Measurements from ENCODE around the gene ABCA5.

The ABCA5 gene

GRCh38 chr17:69327060-69327831 lies at the start of gene ABCA5:
Gene ABCA5, minus strand, starts transcription at chr17:69327133. Its CDS starts 12,718 bp downstream, at chr17:69314415.
- DNase-seq (ENCODE audit: low spot score): peak; percentile 93

- no peak for DNase-seq (ENCODE audit: low spot score)
Observed at GRCh38 chr17:69375229-69375628, 48.3 kb upstream of the ABCA5 start.

GRCh38 chr17:69373069-69373468 lies 46.1 kb upstream of the ABCA5 start:
- DNase-seq (ENCODE audit: low spot score): no peak

GRCh38 chr17:69367298-69367697 lies 40.4 kb upstream of the ABCA5 start:
- DNase-seq (ENCODE audit: low spot score): no peak

GRCh38 chr17:69363488-69364210 lies 36.7 kb upstream of the ABCA5 start:
- no peak for DNase-seq (ENCODE audit: low spot score)

- no peak for DNase-seq (ENCODE audit: low spot score)
Observed at GRCh38 chr17:69361156-69361555, 34.2 kb upstream of the ABCA5 start.

GRCh38 chr17:69358688-69359596 lies 32.0 kb upstream of the ABCA5 start:
- no peak for DNase-seq (ENCODE audit: low spot score)

- DNase-seq (ENCODE audit: low spot score): no peak
Observed at GRCh38 chr17:69357701-69358100, 30.8 kb upstream of the ABCA5 start.

GRCh38 chr17:69356625-69357024 lies 29.7 kb upstream of the ABCA5 start:
- no peak for DNase-seq (ENCODE audit: low spot score)

GRCh38 chr17:69350911-69351310 lies 24.0 kb upstream of the ABCA5 start:
- DNase-seq (ENCODE audit: low spot score): no peak

GRCh38 chr17:69348429-69348828 lies 21.5 kb upstream of the ABCA5 start:
- DNase-seq (ENCODE audit: low spot score): no peak

GRCh38 chr17:69346766-69347165 lies 19.8 kb upstream of the ABCA5 start:
- no peak for DNase-seq (ENCODE audit: low spot score)

- no peak for DNase-seq (ENCODE audit: low spot score)
Observed at GRCh38 chr17:69344939-69345338, 18.0 kb upstream of the ABCA5 start.

- no peak for DNase-seq (ENCODE audit: low spot score)
Observed at GRCh38 chr17:69342896-69343644, 16.1 kb upstream of the ABCA5 start.

- DNase-seq (ENCODE audit: low spot score): no peak
Observed at GRCh38 chr17:69339937-69340336, 13.0 kb upstream of the ABCA5 start.

GRCh38 chr17:69336996-69337395 lies 10.1 kb upstream of the ABCA5 start:
- DNase-seq (ENCODE audit: low spot score): no peak

GRCh38 chr17:69336580-69336979 lies 9.6 kb upstream of the ABCA5 start:
- no peak for DNase-seq (ENCODE audit: low spot score)

GRCh38 chr17:69335058-69335457 lies 8.1 kb upstream of the ABCA5 start:
- DNase-seq (ENCODE audit: low spot score): peak; percentile 40

GRCh38 chr17:69333561-69333960 lies 6.6 kb upstream of the ABCA5 start:
- DNase-seq (ENCODE audit: low spot score): no peak

- DNase-seq (ENCODE audit: low spot score): no peak
Observed at GRCh38 chr17:69331756-69332155, 4.8 kb upstream of the ABCA5 start.

GRCh38 chr17:69326377-69327059 lies 415 bp downstream of the ABCA5 start:
- DNase-seq (ENCODE audit: low spot score): peak; percentile 31
